Trophoblast cell (in vitro differentiated cells and primary cell): ENCODE measurements around the gene LRFN2.

Source experiments
- DNase-seq, 2 donors: peaks; one replicate each; pipeline ENCODE4 v3.0.0-alpha.2; 2016
- H2AFZ ChIP-seq: 2 replicates; pipeline ENCODE4 v1.6.1; 2013; ENCODE audit warnings: low read length, moderate library complexity, mild to moderate bottlenecking; ENCODE audit not compliant: insufficient read depth, poor library complexity
- H2AK5ac ChIP-seq: 2 replicates; pipeline ENCODE4 v1.6.1; 2013; ENCODE audit warnings: mild to moderate bottlenecking, low read length
- H2BK120ac ChIP-seq: 2 replicates; pipeline ENCODE4 v1.6.1; 2013; ENCODE audit warnings: low read length, mild to moderate bottlenecking, moderate library complexity; ENCODE audit not compliant: insufficient read depth, poor library complexity
- H2BK12ac ChIP-seq: 2 replicates; pipeline ENCODE4 v1.6.1; 2013; ENCODE audit warnings: mild to moderate bottlenecking, low read length, moderate library complexity
- H2BK5ac ChIP-seq: 2 replicates; pipeline ENCODE4 v1.6.1; 2013; ENCODE audit warnings: low read length, low read depth, moderate library complexity, mild to moderate bottlenecking; ENCODE audit not compliant: poor library complexity
- H3K14ac ChIP-seq: 2 replicates; pipeline ENCODE4 v1.6.1; 2013; ENCODE audit warnings: mild to moderate bottlenecking, low read length
- H3K18ac ChIP-seq: 2 replicates; pipeline ENCODE4 v1.6.1; 2013; ENCODE audit warnings: mild to moderate bottlenecking, low read length
- H3K23ac ChIP-seq: 2 replicates; pipeline ENCODE4 v1.6.1; 2013; ENCODE audit warnings: low read length
- H3K27ac ChIP-seq: 2 replicates; pipeline ENCODE4 v1.5.1; 2013; ENCODE audit warnings: low read depth, mild to moderate bottlenecking, inconsistent platforms, low read length, moderate library complexity
- H3K27me3 ChIP-seq: 2 replicates; pipeline ENCODE4 v1.6.1; 2013; ENCODE audit warnings: inconsistent platforms, mild to moderate bottlenecking, low read length, moderate library complexity; ENCODE audit not compliant: insufficient read depth
- H3K36me3 ChIP-seq, 2 experiments: 1 replicate in 1 of 2; 2 replicates in 1 of 2; pipeline ENCODE4 v1.6.1; 2013; ENCODE audit warnings: low read length in 2 of 2, mild to moderate bottlenecking in 2 of 2, moderate library complexity in 1 of 2; ENCODE audit not compliant: insufficient read depth in 2 of 2, control insufficient read depth in 1 of 2
- H3K4ac ChIP-seq: 2 replicates; pipeline ENCODE4 v1.6.1; 2013; ENCODE audit warnings: low read depth, mild to moderate bottlenecking, low read length, moderate library complexity
- H3K4me1 ChIP-seq, 2 experiments: 1 replicate in 1 of 2; 2 replicates in 1 of 2; pipeline ENCODE4 v1.6.1; 2013; ENCODE audit warnings: low read length in 2 of 2, mild to moderate bottlenecking in 2 of 2, moderate library complexity in 1 of 2; ENCODE audit not compliant: insufficient read depth in 2 of 2, control insufficient read depth in 1 of 2
- H3K4me2 ChIP-seq: 2 replicates; pipeline ENCODE4 v1.6.1; 2013; ENCODE audit warnings: inconsistent platforms, mild to moderate bottlenecking, low read length, moderate library complexity
- H3K4me3 ChIP-seq: 2 replicates; pipeline ENCODE4 v1.5.1; 2013; ENCODE audit warnings: mild to moderate bottlenecking, low read depth, low read length, inconsistent platforms
- H3K79me1 ChIP-seq: one replicate; pipeline ENCODE4 v1.6.1; 2013; ENCODE audit warnings: low read length
- H3K79me2 ChIP-seq: 2 replicates; pipeline ENCODE4 v1.6.1; 2013; ENCODE audit warnings: low read length, mild to moderate bottlenecking; ENCODE audit not compliant: control insufficient read depth, insufficient read depth, poor library complexity
- H3K9ac ChIP-seq: 2 replicates; pipeline ENCODE4 v1.6.1; 2013; ENCODE audit warnings: mild to moderate bottlenecking, low read length
- H3K9me3 ChIP-seq: 2 replicates; pipeline ENCODE4 v1.6.1; 2013; ENCODE audit warnings: low read depth, mild to moderate bottlenecking, control low read depth, inconsistent platforms, low read length; ENCODE audit not compliant: insufficient read depth
- H4K12ac ChIP-seq: 2 replicates; pipeline ENCODE4 v1.6.1; 2013; ENCODE audit warnings: low read depth, mild to moderate bottlenecking, low read length, moderate library complexity
- H4K8ac ChIP-seq: 2 replicates; pipeline ENCODE4 v1.6.1; 2013; ENCODE audit warnings: low read depth, mild to moderate bottlenecking, low read length, moderate library complexity
- H4K91ac ChIP-seq: one replicate; pipeline ENCODE4 v1.6.1; 2013; ENCODE audit warnings: low read depth, mild to moderate bottlenecking, low read length, moderate library complexity
- WGBS: extraction: QIAGEN DNeasy Blood & Tissue Kit; methylation state at CpG from one replicate; pipeline ENCODE4 v1.1.7; 2013; ENCODE audit warnings: missing lambda C conversion rate; ENCODE audit not compliant: insufficient read length, insufficient coverage; ENCODE audit errors: extremely low coverage; 5-methylcytosine and 5-hydroxymethylcytosine counted together

Gene LRFN2

DNA sequence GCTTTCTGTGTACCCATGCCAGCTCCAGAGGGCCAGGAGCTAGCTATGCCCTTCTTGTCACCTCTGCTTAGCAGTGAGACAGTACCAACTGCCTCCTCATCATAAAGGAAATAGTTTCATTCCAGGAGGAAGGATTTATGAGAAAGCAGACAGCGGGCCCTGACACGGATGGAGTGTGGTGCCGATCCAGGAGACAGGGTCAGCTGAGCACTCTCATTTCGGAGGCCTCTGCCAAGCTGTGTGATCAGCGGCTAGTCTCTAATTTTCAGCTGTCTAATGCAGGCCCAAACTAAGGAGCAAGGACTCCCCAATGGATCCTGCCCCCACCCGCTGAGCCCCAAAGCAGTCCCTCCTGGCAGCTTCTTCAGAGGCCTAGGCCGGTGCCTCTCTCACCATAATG, 103.1 kb downstream of the LRFN2 start:
- no peak overlapping the region for H4K8ac ChIP-seq
- H3K4me1 ChIP-seq = no peaks in the 10 kb centered on the region
- H2AFZ ChIP-seq = no peak overlapping the region
- no peak overlapping the region for H2AK5ac ChIP-seq
- WGBS = no CpG with 5 or more reads among the region's 7 CpGs
- H4K91ac ChIP-seq = no peak overlapping the region
- H2BK5ac ChIP-seq = no peak overlapping the region
- no peak overlapping the region for H3K14ac ChIP-seq
- no peak overlapping the region for H3K4me2 ChIP-seq
- H3K27ac ChIP-seq = no peak overlapping the region
- H2BK120ac ChIP-seq = no peak overlapping the region
- no peaks in the 10 kb centered on the region for H3K36me3 ChIP-seq
- H3K18ac ChIP-seq = no peak overlapping the region
- H4K12ac ChIP-seq = no peak overlapping the region
- H3K27me3 ChIP-seq = no peaks in the 10 kb centered on the region
- H3K9me3 ChIP-seq = no peaks in the 10 kb centered on the region
- H3K4me3 ChIP-seq = no peak overlapping the region
- H3K9ac ChIP-seq = no peak overlapping the region
- no peak for DNase-seq
- H3K4ac ChIP-seq = no peak overlapping the region
- no peaks in the 10 kb centered on the region for H3K79me1 ChIP-seq
- H3K79me2 ChIP-seq = no peaks in the 10 kb centered on the region
- H2BK12ac ChIP-seq = no peak overlapping the region
- no peak overlapping the region for H3K23ac ChIP-seq

DNA sequence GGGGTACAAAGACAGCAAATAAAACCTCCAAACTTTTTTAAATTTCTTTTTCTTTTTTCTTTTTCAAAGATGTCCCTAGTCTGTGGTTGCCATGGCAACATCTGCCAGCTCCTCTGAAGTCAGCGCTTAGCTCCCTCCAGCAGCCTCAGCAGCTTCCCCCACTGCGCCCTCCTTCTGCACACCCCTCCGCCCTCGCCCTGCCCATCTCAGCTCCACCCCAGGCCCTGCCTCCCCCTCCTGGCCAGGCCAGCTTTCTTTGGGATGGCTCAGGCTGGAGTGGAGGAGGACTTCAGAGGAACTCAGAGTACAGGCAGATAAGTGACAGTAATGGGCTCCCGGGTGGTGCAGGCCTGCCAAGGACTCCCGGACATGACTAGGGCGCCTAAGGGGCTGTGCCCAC, 104.6 kb downstream of the LRFN2 start:
- Histone ChIP-seq H2BK120ac (no peak overlapping the region), H2AFZ (no peak overlapping the region), H3K23ac (no peak overlapping the region), H3K14ac (no peak overlapping the region), H4K8ac (no peak overlapping the region), H2AK5ac (no peak overlapping the region), H3K79me2 (no peaks in the 10 kb centered on the region), H3K27ac (no peak overlapping the region), H2BK5ac (no peak overlapping the region), H3K4ac (no peak overlapping the region), H3K18ac (no peak overlapping the region), H3K4me3 (no peak overlapping the region), H3K36me3 (no peaks in the 10 kb centered on the region), H3K9me3 (no peaks in the 10 kb centered on the region), H3K79me1 (no peaks in the 10 kb centered on the region), H4K12ac (no peak overlapping the region), H3K9ac (no peak overlapping the region), H3K4me1 (peaks cover 0 to 4% of the 10 kb centered on the region in 2 experiments), H4K91ac (no peak overlapping the region), H3K27me3 (no peaks in the 10 kb centered on the region), H3K4me2 (no peak overlapping the region), H2BK12ac (no peak overlapping the region)
- DNase-seq = no peak
- no CpG with 5 or more reads among the region's 7 CpGs for WGBS

DNA sequence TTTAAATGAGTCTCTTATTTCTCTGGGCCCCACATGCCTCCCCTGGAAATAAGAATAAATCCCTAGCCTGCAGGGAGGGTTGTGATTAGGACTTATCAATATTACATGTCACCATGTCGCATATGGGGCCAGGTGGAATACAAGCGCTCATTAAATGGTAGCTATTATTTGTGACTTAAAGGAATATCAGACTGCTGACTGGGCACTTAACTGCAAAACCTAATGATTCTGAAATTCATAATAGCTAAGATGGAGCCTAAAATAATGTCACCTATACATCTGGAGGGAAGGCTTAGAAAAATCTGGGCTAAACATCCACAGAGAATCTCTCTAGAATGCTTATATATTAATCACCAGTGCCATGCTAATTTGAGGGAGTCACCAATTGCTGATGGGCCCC, 106.5 kb downstream of the LRFN2 start:
- Histone ChIP-seq H3K79me1 (no peaks in the 10 kb centered on the region), H3K9me3 (no peaks in the 10 kb centered on the region), H3K27ac (no peak overlapping the region), H2BK5ac (no peak overlapping the region), H2AFZ (no peak overlapping the region), H2AK5ac (no peak overlapping the region), H4K12ac (no peak overlapping the region), H3K23ac (no peak overlapping the region), H3K4me3 (no peak overlapping the region), H3K79me2 (no peaks in the 10 kb centered on the region), H3K36me3 (no peaks in the 10 kb centered on the region), H3K4me1 (peaks cover 0 to 7% of the 10 kb centered on the region in 2 experiments), H4K8ac (no peak overlapping the region), H3K9ac (no peak overlapping the region), H2BK120ac (no peak overlapping the region), H3K4me2 (no peak overlapping the region), H2BK12ac (no peak overlapping the region), H4K91ac (no peak overlapping the region), H3K14ac (no peak overlapping the region), H3K4ac (no peak overlapping the region), H3K18ac (no peak overlapping the region), H3K27me3 (no peaks in the 10 kb centered on the region)
- WGBS = no CpG with 5 or more reads among the region's 2 CpGs
- DNase-seq = no peak

DNA sequence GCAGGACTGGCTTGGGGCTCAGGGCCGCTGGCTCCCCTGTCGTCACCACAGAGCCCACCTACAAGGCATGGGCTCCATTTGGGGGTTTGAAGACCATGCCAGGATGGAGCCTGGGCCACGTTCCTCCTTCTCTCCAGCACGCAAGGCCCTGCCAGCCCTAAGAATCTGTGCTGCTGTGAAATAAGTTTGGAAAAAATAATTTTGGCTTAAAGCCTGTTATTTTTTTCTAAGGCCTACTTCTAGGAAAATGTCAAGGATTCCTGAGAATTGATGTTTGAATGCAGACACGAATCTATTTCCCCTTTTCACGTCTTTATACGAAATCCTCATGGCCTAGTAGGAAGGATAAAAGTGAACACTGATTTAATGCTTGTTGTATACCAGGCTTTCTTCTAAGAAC, 107.5 kb downstream of the LRFN2 start:
- Histone ChIP-seq H3K18ac (no peak overlapping the region), H2AK5ac (no peak overlapping the region), H3K79me2 (no peaks in the 10 kb centered on the region), H2BK5ac (no peak overlapping the region), H3K23ac (no peak overlapping the region), H3K4me1 (peaks cover 0 to 7% of the 10 kb centered on the region in 2 experiments), H3K9ac (no peak overlapping the region), H4K91ac (no peak overlapping the region), H2BK12ac (no peak overlapping the region), H2BK120ac (no peak overlapping the region), H3K4me3 (no peak overlapping the region), H3K9me3 (no peaks in the 10 kb centered on the region), H3K79me1 (no peaks in the 10 kb centered on the region), H3K27me3 (no peaks in the 10 kb centered on the region), H3K4me2 (no peak overlapping the region), H3K4ac (no peak overlapping the region), H4K8ac (no peak overlapping the region), H4K12ac (no peak overlapping the region), H3K36me3 (no peaks in the 10 kb centered on the region), H3K27ac (no peak overlapping the region), H2AFZ (no peak overlapping the region), H3K14ac (no peak overlapping the region)
- no CpG with 5 or more reads among the region's 7 CpGs for WGBS
- DNase-seq = no peak
